SK-N-SH treated with all-trans-retinoic acid at 6 μM for 48 hours (cell line): ENCODE results near the gene UVRAG.
A peak's percentile ranks its signal among the peaks of the same experiment; 100 is the strongest.
"Not testable (repeated sequence)": the region's sequence is repeated elsewhere in the genome, so short reads cannot be mapped to it uniquely, and the experiment has no call there.

ENCODE experiments used
- ATAC-seq: fragments of 200-7000 bp; cut with Tn5 transposase; 3 replicates; pipeline ENCODE4 v1.9.1; 2020; ENCODE audit warnings: mild to moderate bottlenecking, moderate library complexity
- ARNTL ChIP-seq: fragments of 450-650 bp; formaldehyde crosslinking; IDR thresholded peaks from 2 replicates; pipeline ENCODE4 v1.5.0; 2020; ENCODE audit warnings: low read depth, mild to moderate bottlenecking, moderate library complexity, borderline replicate concordance
- BACH2 ChIP-seq: fragments of 250-450 bp; sonication (Bioruptor Pico); IDR thresholded peaks from 2 replicates; pipeline ENCODE4 v1.9.0; 2021; ENCODE audit warnings: mild to moderate bottlenecking, borderline replicate concordance
- CREB5 ChIP-seq: fragments of 250-450 bp; sonication (Bioruptor Pico); IDR thresholded peaks from 2 replicates; pipeline ENCODE4 v1.5.1; 2020; ENCODE audit warnings: low read depth, mild to moderate bottlenecking, moderate library complexity
- CSDC2 ChIP-seq: fragments of 250-450 bp; sonication (Bioruptor Pico); IDR thresholded peaks from 2 replicates; pipeline ENCODE4 v1.5.0; 2020; ENCODE audit warnings: mild to moderate bottlenecking, moderate library complexity
- ESRRG ChIP-seq: fragments of 250-450 bp; sonication (Bioruptor Pico); IDR thresholded peaks from 2 replicates; pipeline ENCODE4 v1.6.1; 2021; ENCODE audit warnings: mild to moderate bottlenecking
- GLIS3 ChIP-seq: fragments of 250-450 bp; sonication (Bioruptor Pico); IDR thresholded peaks from 2 replicates; pipeline ENCODE4 v1.5.0; 2020; ENCODE audit warnings: mild to moderate bottlenecking, moderate library complexity
- ISL1 ChIP-seq: fragments of 250-450 bp; sonication (Bioruptor Pico); IDR thresholded peaks from 2 replicates; pipeline ENCODE4 v2.1.2; 2022; ENCODE audit warnings: mild to moderate bottlenecking, moderate library complexity
- OSR1 ChIP-seq: fragments of 250-450 bp; sonication (Bioruptor Pico); IDR thresholded peaks from 2 replicates; pipeline ENCODE4 v1.8.0; 2022; ENCODE audit warnings: moderate library complexity, mild to moderate bottlenecking, inconsistent platforms
- PATZ1 ChIP-seq: fragments of 250-450 bp; sonication (Bioruptor Pico); IDR thresholded peaks from 2 replicates; pipeline ENCODE4 v1.8.0; 2020; ENCODE audit warnings: mild to moderate bottlenecking, moderate library complexity, borderline replicate concordance
- PPARA ChIP-seq: fragments of 250-450 bp; sonication (Bioruptor Pico); IDR thresholded peaks from 2 replicates; pipeline ENCODE4 v1.5.0; 2020; ENCODE audit warnings: mild to moderate bottlenecking, borderline replicate concordance
- RARB ChIP-seq: fragments of 250-450 bp; sonication (Bioruptor Pico); IDR thresholded peaks from 2 replicates; pipeline ENCODE4 v1.8.0; 2021; ENCODE audit warnings: mild to moderate bottlenecking, moderate library complexity
- SNAI2 ChIP-seq: fragments of 250-450 bp; sonication (Bioruptor Pico); IDR thresholded peaks from 2 replicates; pipeline ENCODE4 v1.5.0; 2020; ENCODE audit warnings: mild to moderate bottlenecking, moderate library complexity
- ZC3H10 ChIP-seq: fragments of 250-450 bp; sonication (Bioruptor Pico); IDR thresholded peaks from 2 replicates; pipeline ENCODE4 v1.5.1; 2021; ENCODE audit warnings: mild to moderate bottlenecking, moderate library complexity
- ZFP3 ChIP-seq: fragments of 250-450 bp; sonication (Bioruptor Pico); IDR thresholded peaks from 2 replicates; pipeline ENCODE4 v1.5.0; 2020; ENCODE audit warnings: mild to moderate bottlenecking, moderate library complexity
- ZFP30 ChIP-seq: fragments of 450-650 bp; formaldehyde crosslinking; IDR thresholded peaks from 2 replicates; pipeline ENCODE4 v1.5.0; 2022; ENCODE audit warnings: mild to moderate bottlenecking, moderate library complexity
- ZNF565 ChIP-seq: fragments of 450-650 bp; formaldehyde crosslinking; conservative IDR thresholded peaks from 2 replicates; pipeline ENCODE4 v1.5.0; 2020; ENCODE audit warnings: low read depth, mild to moderate bottlenecking, moderate library complexity
- ZNF70 ChIP-seq: fragments of 450-650 bp; formaldehyde crosslinking; IDR thresholded peaks from 2 replicates; pipeline ENCODE4 v1.5.0; 2020; ENCODE audit warnings: mild to moderate bottlenecking, moderate library complexity
- ZNF8 ChIP-seq: fragments of 450-650 bp; formaldehyde crosslinking; IDR thresholded peaks from 2 replicates; pipeline ENCODE4 v1.5.0; 2020; ENCODE audit warnings: mild to moderate bottlenecking, moderate library complexity
- TF ChIP-seq, protein P1 (sequence below): fragments of 250-450 bp; sonication (Bioruptor Pico); IDR thresholded peaks from 2 replicates; pipeline ENCODE4 v1.8.0; 2021; ENCODE audit warnings: low read depth, mild to moderate bottlenecking, moderate library complexity, borderline replicate concordance
- TF ChIP-seq, protein P2 (sequence below): fragments of 250-450 bp; sonication (Bioruptor Pico); IDR thresholded peaks from 2 replicates; pipeline ENCODE4 v1.5.0; 2020; ENCODE audit warnings: mild to moderate bottlenecking, moderate library complexity

UVRAG gene

GRCh38 chr11:75968021-75968625 lies 153.1 kb downstream of the UVRAG start:
- ATAC-seq = peak; percentile 37; the same call in 2 of the 3 replicates
- TF ChIP-seq ESRRG (CRISPR knock-in tag) (no peak), ZC3H10 (CRISPR knock-in tag) (no peak), GLIS3 (no peak), OSR1 (CRISPR knock-in tag) (no peak)

GRCh38 chr11:75969626-75970308 lies 154.8 kb downstream of the UVRAG start:
- TF ChIP-seq ZNF8 (CRISPR knock-in tag) (no peak), PATZ1 (CRISPR knock-in tag) (no peak), ZNF70 (no peak), ZFP3 (CRISPR knock-in tag) (no peak), GLIS3 (no peak), ESRRG (CRISPR knock-in tag) (no peak), ISL1 (no peak), CSDC2 (CRISPR knock-in tag) (no peak), SNAI2 (CRISPR knock-in tag) (no peak), ZC3H10 (CRISPR knock-in tag) (no peak), OSR1 (CRISPR knock-in tag) (no peak)
- TF ChIP-seq, protein P1, sequence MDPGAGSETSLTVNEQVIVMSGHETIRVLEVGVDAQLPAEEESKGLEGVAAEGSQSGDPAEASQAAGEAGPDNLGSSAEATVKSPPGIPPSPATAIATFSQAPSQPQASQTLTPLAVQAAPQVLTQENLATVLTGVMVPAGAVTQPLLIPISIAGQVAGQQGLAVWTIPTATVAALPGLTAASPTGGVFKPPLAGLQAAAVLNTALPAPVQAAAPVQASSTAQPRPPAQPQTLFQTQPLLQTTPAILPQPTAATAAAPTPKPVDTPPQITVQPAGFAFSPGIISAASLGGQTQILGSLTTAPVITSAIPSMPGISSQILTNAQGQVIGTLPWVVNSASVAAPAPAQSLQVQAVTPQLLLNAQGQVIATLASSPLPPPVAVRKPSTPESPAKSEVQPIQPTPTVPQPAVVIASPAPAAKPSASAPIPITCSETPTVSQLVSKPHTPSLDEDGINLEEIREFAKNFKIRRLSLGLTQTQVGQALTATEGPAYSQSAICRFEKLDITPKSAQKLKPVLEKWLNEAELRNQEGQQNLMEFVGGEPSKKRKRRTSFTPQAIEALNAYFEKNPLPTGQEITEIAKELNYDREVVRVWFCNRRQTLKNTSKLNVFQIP (CRISPR knock-in tag) = no peak
- no peak for ATAC-seq

DNA sequence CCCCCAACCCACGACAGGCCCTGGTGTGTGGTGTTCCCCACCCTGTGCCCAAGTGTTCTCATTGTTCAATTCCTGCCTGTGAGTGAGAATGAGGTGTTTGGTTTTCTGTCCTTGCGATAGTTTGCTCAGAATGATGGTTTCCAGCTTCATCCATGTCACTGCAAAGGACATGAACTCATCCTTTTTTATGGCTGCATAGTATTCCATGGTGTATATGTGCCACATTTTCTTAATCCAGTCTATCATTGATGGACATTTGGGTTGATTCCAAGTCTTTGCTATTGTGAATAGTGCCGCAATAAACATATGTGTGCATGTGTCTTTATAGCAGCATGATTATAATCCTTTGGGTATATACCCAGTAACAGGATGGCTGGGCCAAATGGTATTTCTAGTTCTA lies 158.7 kb downstream of the UVRAG start:
- not testable (repeated sequence) for ATAC-seq

GRCh38 chr11:75979075-75979474 lies 164.1 kb downstream of the UVRAG start:
- ATAC-seq = not testable (repeated sequence)

DNA sequence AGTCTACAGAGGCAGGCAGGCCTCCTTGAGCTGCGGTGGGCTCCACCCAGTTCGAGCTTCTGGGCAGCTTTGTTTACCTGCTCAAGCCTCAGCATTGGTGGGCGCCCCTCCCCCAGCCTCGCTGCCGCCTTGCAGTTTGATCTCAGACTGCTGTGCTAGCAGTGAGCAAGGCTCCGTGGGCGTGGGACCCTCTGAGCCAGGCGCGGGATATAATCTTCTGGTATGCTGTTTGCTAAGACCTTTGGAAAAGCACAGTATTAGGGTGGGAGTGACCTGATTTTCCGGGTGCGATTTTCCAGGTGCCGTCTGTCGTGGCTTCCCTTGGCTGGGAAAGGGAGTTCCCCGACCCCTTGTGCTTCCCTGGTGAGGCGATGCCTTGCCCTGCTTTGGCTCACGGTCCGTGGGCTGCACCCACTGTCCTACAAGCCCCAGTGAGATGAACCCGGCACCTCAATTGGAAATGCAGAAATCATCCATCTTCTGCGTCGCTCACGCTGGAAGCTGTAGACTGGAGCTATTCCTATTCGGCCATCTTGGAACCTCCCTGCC lies 164.5 kb downstream of the UVRAG start:
- ATAC-seq = not testable (repeated sequence)

DNA sequence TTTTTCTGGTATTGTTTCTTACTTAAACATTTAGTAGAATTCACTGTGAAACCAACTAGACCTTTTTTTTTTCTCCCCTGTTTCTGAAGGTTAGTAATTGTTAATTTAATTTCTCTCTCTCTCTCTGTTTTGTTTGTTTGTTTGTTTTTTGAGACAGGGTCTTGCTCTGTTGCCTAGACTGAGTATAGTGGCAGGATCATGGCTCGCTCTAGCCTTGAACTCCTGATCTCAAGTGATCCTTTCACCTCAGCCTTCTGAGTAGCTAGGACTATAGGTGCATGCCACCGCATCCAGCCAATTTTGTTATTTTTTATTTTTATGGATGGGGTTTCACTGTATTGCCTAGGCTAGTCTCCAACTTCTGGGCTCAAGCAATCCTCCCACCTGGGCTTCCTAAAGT lies 165.0 kb downstream of the UVRAG start:
- ATAC-seq = no peak
- TF ChIP-seq, protein P2, sequence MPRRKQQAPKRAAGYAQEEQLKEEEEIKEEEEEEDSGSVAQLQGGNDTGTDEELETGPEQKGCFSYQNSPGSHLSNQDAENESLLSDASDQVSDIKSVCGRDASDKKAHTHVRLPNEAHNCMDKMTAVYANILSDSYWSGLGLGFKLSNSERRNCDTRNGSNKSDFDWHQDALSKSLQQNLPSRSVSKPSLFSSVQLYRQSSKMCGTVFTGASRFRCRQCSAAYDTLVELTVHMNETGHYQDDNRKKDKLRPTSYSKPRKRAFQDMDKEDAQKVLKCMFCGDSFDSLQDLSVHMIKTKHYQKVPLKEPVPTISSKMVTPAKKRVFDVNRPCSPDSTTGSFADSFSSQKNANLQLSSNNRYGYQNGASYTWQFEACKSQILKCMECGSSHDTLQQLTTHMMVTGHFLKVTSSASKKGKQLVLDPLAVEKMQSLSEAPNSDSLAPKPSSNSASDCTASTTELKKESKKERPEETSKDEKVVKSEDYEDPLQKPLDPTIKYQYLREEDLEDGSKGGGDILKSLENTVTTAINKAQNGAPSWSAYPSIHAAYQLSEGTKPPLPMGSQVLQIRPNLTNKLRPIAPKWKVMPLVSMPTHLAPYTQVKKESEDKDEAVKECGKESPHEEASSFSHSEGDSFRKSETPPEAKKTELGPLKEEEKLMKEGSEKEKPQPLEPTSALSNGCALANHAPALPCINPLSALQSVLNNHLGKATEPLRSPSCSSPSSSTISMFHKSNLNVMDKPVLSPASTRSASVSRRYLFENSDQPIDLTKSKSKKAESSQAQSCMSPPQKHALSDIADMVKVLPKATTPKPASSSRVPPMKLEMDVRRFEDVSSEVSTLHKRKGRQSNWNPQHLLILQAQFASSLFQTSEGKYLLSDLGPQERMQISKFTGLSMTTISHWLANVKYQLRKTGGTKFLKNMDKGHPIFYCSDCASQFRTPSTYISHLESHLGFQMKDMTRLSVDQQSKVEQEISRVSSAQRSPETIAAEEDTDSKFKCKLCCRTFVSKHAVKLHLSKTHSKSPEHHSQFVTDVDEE = no peak
- no peak for TF ChIP-seq PPARA (CRISPR knock-in tag)

DNA sequence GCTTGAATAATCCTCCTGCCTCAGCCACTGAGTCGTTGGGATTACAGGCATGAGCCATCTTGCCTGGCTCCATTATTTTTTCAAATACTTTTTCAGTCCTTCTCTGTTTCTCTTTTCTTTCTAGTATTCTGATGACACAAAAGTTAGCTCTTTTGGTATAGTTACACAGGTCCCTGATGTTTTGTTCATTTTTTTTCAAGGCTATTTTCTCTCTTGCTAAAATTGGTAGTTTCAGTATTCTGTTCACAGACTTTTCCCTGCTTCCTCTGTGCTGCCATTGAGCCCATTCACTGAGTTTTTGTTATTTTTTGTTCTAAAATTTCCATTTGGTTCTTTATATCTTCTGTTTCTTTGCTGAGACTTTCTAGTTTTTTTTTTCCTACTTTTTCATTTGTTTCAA lies 166.5 kb downstream of the UVRAG start:
- ATAC-seq = no peak
- TF ChIP-seq ISL1 (no peak), ZFP30 (CRISPR knock-in tag) (no peak), RARB (CRISPR knock-in tag) (no peak), ZC3H10 (CRISPR knock-in tag) (no peak), CREB5 (CRISPR knock-in tag) (no peak), ZNF8 (CRISPR knock-in tag) (no peak), ARNTL (CRISPR knock-in tag) (no peak), GLIS3 (no peak), BACH2 (CRISPR knock-in tag) (no peak), ZNF565 (no peak)
- TF ChIP-seq, protein P2 = no peak
